ENCODE results near the gene PCDHGC5. TPM values are rescaled to one million over a fixed set of nuclear protein-coding genes. Genes with fewer than 3 reads are reported as not detected.
A peak's percentile ranks its signal among the peaks of the same experiment; 100 is the strongest.

Gene PCDHGC5
- total RNA-seq, 1 experiment from 2014 or later, result 0.40 TPM

- POLR2A ChIA-PET (ENCODE audit: unreplicated experiment), result no interaction called here
- H3K4me1 ChIP-seq (ENCODE audit: insufficient read depth, low read length), result peaks cover 13% of the 10 kb centered on the region; the same call in 1 of the 2 replicates
- no TSS peak for BruUV-seq (replicated peaks)
Measured at GRCh38 chr5:141510850-141511601, 22.1 kb downstream of the PCDHGC5 start.

GRCh38 chr5:141511771-141512325, 23.0 kb downstream of the PCDHGC5 start:
- Histone ChIP-seq H3K4me3 (ENCODE audit: low read length) (no peak overlapping the region), H3K79me2 (ENCODE audit: low read length) (no peaks in the 10 kb centered on the region), H3F3A (ENCODE audit: low read length, unreplicated experiment) (no peaks in the 10 kb centered on the region), H3K4me2 (ENCODE audit: low read length) (no peak overlapping the region), H3K36me3 (ENCODE audit: low read depth, low read length) (peaks cover 4% of the 10 kb centered on the region), H3K9me2 (replicated peaks; ENCODE audit: low read length) (no peaks in the 10 kb centered on the region), H3K9ac (ENCODE audit: low read length) (no peak overlapping the region), H3K9me3 (ENCODE audit: low read length) (no peaks in the 10 kb centered on the region), H4K20me1 (ENCODE audit: low read length) (no peaks in the 10 kb centered on the region), H2AFZ (ENCODE audit: low read length) (no peak overlapping the region), H3K27ac (ENCODE audit: low read length) (no peak overlapping the region), H3K4me1 (ENCODE audit: insufficient read depth, low read length) (peaks cover 13% of the 10 kb centered on the region; the same call in 1 of the 2 replicates), H3K27me3 (ENCODE audit: low read length) (no peaks in the 10 kb centered on the region)
- ChIA-PET CTCF (no interaction called here), POLR2A (ENCODE audit: unreplicated experiment) (no interaction called here)
- BruUV-seq (replicated peaks), result no TSS peak
- TF ChIP-seq EZH2 (IDR thresholded peaks at IDR 0.05; ENCODE audit: low read length, unreplicated experiment) (no peak), EZH2phosphoT487 (IDR thresholded peaks at IDR 0.05; ENCODE audit: borderline replicate concordance, low read length) (no peak), CTCF (conservative IDR thresholded peaks at IDR 0.05; ENCODE audit: low read depth, low read length) (no peak)
- ATAC-seq (no peak), DNase-seq (no peak)
- intact Hi-C loops (cut with micrococcal nuclease), result no loop called here

More at GRCh38 chr5:141510850-141511601, 22.1 kb downstream of the PCDHGC5 start:
- no peak overlapping the region for H3K9ac ChIP-seq (ENCODE audit: low read length)
- no peaks in the 10 kb centered on the region; the same call in none of the 2 replicates for H3K36me3 ChIP-seq (ENCODE audit: low read depth, low read length)
- ATAC-seq (no peak), DNase-seq (no peak)
- intact Hi-C loops (cut with micrococcal nuclease), result no loop called here
- no peak overlapping the region for H3K27ac ChIP-seq (ENCODE audit: low read length)
- no peak overlapping the region for H2AFZ ChIP-seq (ENCODE audit: low read length)
- H3K9me2 ChIP-seq (replicated peaks; ENCODE audit: low read length), result no peaks in the 10 kb centered on the region
- no peak for TF ChIP-seq EZH2phosphoT487 (IDR thresholded peaks at IDR 0.05; ENCODE audit: borderline replicate concordance, low read length)
- TF ChIP-seq EZH2 (IDR thresholded peaks at IDR 0.05; ENCODE audit: low read length, unreplicated experiment), result no peak
- no peak for TF ChIP-seq CTCF (conservative IDR thresholded peaks at IDR 0.05; ENCODE audit: low read depth, low read length)
- H3K79me2 ChIP-seq (ENCODE audit: low read length), result no peaks in the 10 kb centered on the region
- H3K27me3 ChIP-seq (ENCODE audit: low read length), result no peaks in the 10 kb centered on the region
- H4K20me1 ChIP-seq (ENCODE audit: low read length), result no peaks in the 10 kb centered on the region
- H3K4me3 ChIP-seq (ENCODE audit: low read length), result no peak overlapping the region
- H3K4me2 ChIP-seq (ENCODE audit: low read length), result no peak overlapping the region
- H3F3A ChIP-seq (ENCODE audit: low read length, unreplicated experiment), result no peaks in the 10 kb centered on the region
- no peaks in the 10 kb centered on the region for H3K9me3 ChIP-seq (ENCODE audit: low read length)
- CTCF ChIA-PET, result no interaction called here

- Histone ChIP-seq H3K9me3 (ENCODE audit: low read length) (no peaks in the 10 kb centered on the region), H3K9ac (ENCODE audit: low read length) (no peak overlapping the region), H3K79me2 (ENCODE audit: low read length) (no peaks in the 10 kb centered on the region), H3K9me2 (replicated peaks; ENCODE audit: low read length) (no peaks in the 10 kb centered on the region), H3K4me3 (ENCODE audit: low read length) (no peak overlapping the region), H3K27me3 (ENCODE audit: low read length) (no peaks in the 10 kb centered on the region), H3K27ac (ENCODE audit: low read length) (no peak overlapping the region), H4K20me1 (ENCODE audit: low read length) (no peaks in the 10 kb centered on the region), H3F3A (ENCODE audit: low read length, unreplicated experiment) (no peaks in the 10 kb centered on the region), H3K4me1 (ENCODE audit: insufficient read depth, low read length) (peaks cover 13% of the 10 kb centered on the region; the same call in 1 of the 2 replicates), H3K36me3 (ENCODE audit: low read depth, low read length) (peaks cover 8% of the 10 kb centered on the region), H3K4me2 (ENCODE audit: low read length) (no peak overlapping the region), H2AFZ (ENCODE audit: low read length) (no peak overlapping the region)
- POLR2A ChIA-PET (ENCODE audit: unreplicated experiment), result no interaction called here
- CTCF ChIA-PET, result no interaction called here
- intact Hi-C loops (cut with micrococcal nuclease), result no loop called here
- no TSS peak for BruUV-seq (replicated peaks)
- ATAC-seq (0 out of 2 replicates have a peak, but pooled peaks have one; percentile 9), DNase-seq (peak; percentile 55)
- TF ChIP-seq EZH2phosphoT487 (IDR thresholded peaks at IDR 0.05; ENCODE audit: borderline replicate concordance, low read length) (no peak), EZH2 (IDR thresholded peaks at IDR 0.05; ENCODE audit: low read length, unreplicated experiment) (no peak), CTCF (conservative IDR thresholded peaks at IDR 0.05; ENCODE audit: low read depth, low read length) (peak; percentile 72)
Measured at GRCh38 chr5:141512390-141512910, 23.6 kb downstream of the PCDHGC5 start.
